Trophoblast cell (in vitro differentiated cells and primary cell): ENCODE measurements around the gene SUCLG2.

Experiments
- DNase-seq, 2 donors: peaks; one replicate each; pipeline ENCODE4 v3.0.0-alpha.2; 2016
- H2AFZ ChIP-seq: 2 replicates; pipeline ENCODE4 v1.6.1; 2013; ENCODE audit warnings: low read length, moderate library complexity, mild to moderate bottlenecking; ENCODE audit not compliant: insufficient read depth, poor library complexity
- H2AK5ac ChIP-seq: 2 replicates; pipeline ENCODE4 v1.6.1; 2013; ENCODE audit warnings: mild to moderate bottlenecking, low read length
- H2BK120ac ChIP-seq: 2 replicates; pipeline ENCODE4 v1.6.1; 2013; ENCODE audit warnings: low read length, mild to moderate bottlenecking, moderate library complexity; ENCODE audit not compliant: insufficient read depth, poor library complexity
- H2BK12ac ChIP-seq: 2 replicates; pipeline ENCODE4 v1.6.1; 2013; ENCODE audit warnings: mild to moderate bottlenecking, low read length, moderate library complexity
- H2BK5ac ChIP-seq: 2 replicates; pipeline ENCODE4 v1.6.1; 2013; ENCODE audit warnings: low read length, low read depth, moderate library complexity, mild to moderate bottlenecking; ENCODE audit not compliant: poor library complexity
- H3K14ac ChIP-seq: 2 replicates; pipeline ENCODE4 v1.6.1; 2013; ENCODE audit warnings: mild to moderate bottlenecking, low read length
- H3K18ac ChIP-seq: 2 replicates; pipeline ENCODE4 v1.6.1; 2013; ENCODE audit warnings: mild to moderate bottlenecking, low read length
- H3K23ac ChIP-seq: 2 replicates; pipeline ENCODE4 v1.6.1; 2013; ENCODE audit warnings: low read length
- H3K27ac ChIP-seq: 2 replicates; pipeline ENCODE4 v1.5.1; 2013; ENCODE audit warnings: low read depth, mild to moderate bottlenecking, inconsistent platforms, low read length, moderate library complexity
- H3K27me3 ChIP-seq: 2 replicates; pipeline ENCODE4 v1.6.1; 2013; ENCODE audit warnings: inconsistent platforms, mild to moderate bottlenecking, low read length, moderate library complexity; ENCODE audit not compliant: insufficient read depth
- H3K36me3 ChIP-seq, 2 experiments: 1 replicate in 1 of 2; 2 replicates in 1 of 2; pipeline ENCODE4 v1.6.1; 2013; ENCODE audit warnings: low read length in 2 of 2, mild to moderate bottlenecking in 2 of 2, moderate library complexity in 1 of 2; ENCODE audit not compliant: insufficient read depth in 2 of 2, control insufficient read depth in 1 of 2
- H3K4ac ChIP-seq: 2 replicates; pipeline ENCODE4 v1.6.1; 2013; ENCODE audit warnings: low read depth, mild to moderate bottlenecking, low read length, moderate library complexity
- H3K4me1 ChIP-seq, 2 experiments: 1 replicate in 1 of 2; 2 replicates in 1 of 2; pipeline ENCODE4 v1.6.1; 2013; ENCODE audit warnings: low read length in 2 of 2, mild to moderate bottlenecking in 2 of 2, moderate library complexity in 1 of 2; ENCODE audit not compliant: insufficient read depth in 2 of 2, control insufficient read depth in 1 of 2
- H3K4me2 ChIP-seq: 2 replicates; pipeline ENCODE4 v1.6.1; 2013; ENCODE audit warnings: inconsistent platforms, mild to moderate bottlenecking, low read length, moderate library complexity
- H3K4me3 ChIP-seq: 2 replicates; pipeline ENCODE4 v1.5.1; 2013; ENCODE audit warnings: mild to moderate bottlenecking, low read depth, low read length, inconsistent platforms
- H3K79me1 ChIP-seq: one replicate; pipeline ENCODE4 v1.6.1; 2013; ENCODE audit warnings: low read length
- H3K79me2 ChIP-seq: 2 replicates; pipeline ENCODE4 v1.6.1; 2013; ENCODE audit warnings: low read length, mild to moderate bottlenecking; ENCODE audit not compliant: control insufficient read depth, insufficient read depth, poor library complexity
- H3K9ac ChIP-seq: 2 replicates; pipeline ENCODE4 v1.6.1; 2013; ENCODE audit warnings: mild to moderate bottlenecking, low read length
- H3K9me3 ChIP-seq: 2 replicates; pipeline ENCODE4 v1.6.1; 2013; ENCODE audit warnings: low read depth, mild to moderate bottlenecking, control low read depth, inconsistent platforms, low read length; ENCODE audit not compliant: insufficient read depth
- H4K12ac ChIP-seq: 2 replicates; pipeline ENCODE4 v1.6.1; 2013; ENCODE audit warnings: low read depth, mild to moderate bottlenecking, low read length, moderate library complexity
- H4K8ac ChIP-seq: 2 replicates; pipeline ENCODE4 v1.6.1; 2013; ENCODE audit warnings: low read depth, mild to moderate bottlenecking, low read length, moderate library complexity
- H4K91ac ChIP-seq: one replicate; pipeline ENCODE4 v1.6.1; 2013; ENCODE audit warnings: low read depth, mild to moderate bottlenecking, low read length, moderate library complexity
- WGBS: extraction: QIAGEN DNeasy Blood & Tissue Kit; methylation state at CpG from one replicate; pipeline ENCODE4 v1.1.7; 2013; ENCODE audit warnings: missing lambda C conversion rate; ENCODE audit not compliant: insufficient read length, insufficient coverage; ENCODE audit errors: extremely low coverage; 5-methylcytosine and 5-hydroxymethylcytosine counted together

SUCLG2 gene

GRCh38 chr3:67453628-67454027 is 200.8 kb downstream of the SUCLG2 start:
- H3K18ac ChIP-seq, result no peak overlapping the region
- no peak for DNase-seq
- H3K23ac ChIP-seq, result no peak overlapping the region
- no peak overlapping the region for H2BK120ac ChIP-seq
- no peaks in the 10 kb centered on the region for H3K79me1 ChIP-seq
- H2BK5ac ChIP-seq, result no peak overlapping the region
- WGBS, result no CpG with 5 or more reads among the region's 3 CpGs
- H2AFZ ChIP-seq, result no peak overlapping the region
- H3K36me3 ChIP-seq, result no peaks in the 10 kb centered on the region
- no peak overlapping the region for H3K4me3 ChIP-seq
- no peaks in the 10 kb centered on the region for H3K27me3 ChIP-seq
- no peak overlapping the region for H3K4me2 ChIP-seq
- no peaks in the 10 kb centered on the region for H3K9me3 ChIP-seq
- no peak overlapping the region for H3K14ac ChIP-seq
- H3K9ac ChIP-seq, result no peak overlapping the region
- H4K8ac ChIP-seq, result no peak overlapping the region
- no peaks in the 10 kb centered on the region for H3K4me1 ChIP-seq
- no peak overlapping the region for H2BK12ac ChIP-seq
- H2AK5ac ChIP-seq, result no peak overlapping the region
- no peak overlapping the region for H4K91ac ChIP-seq
- no peaks in the 10 kb centered on the region for H3K79me2 ChIP-seq
- no peak overlapping the region for H3K27ac ChIP-seq
- no peak overlapping the region for H4K12ac ChIP-seq
- H3K4ac ChIP-seq, result no peak overlapping the region

GRCh38 chr3:67450153-67450552 is 204.3 kb downstream of the SUCLG2 start:
- Histone ChIP-seq H3K4ac (no peak overlapping the region), H3K4me1 (no peaks in the 10 kb centered on the region), H3K4me3 (no peak overlapping the region), H3K23ac (no peak overlapping the region), H3K9me3 (no peaks in the 10 kb centered on the region), H3K9ac (no peak overlapping the region), H3K79me2 (no peaks in the 10 kb centered on the region), H2BK12ac (no peak overlapping the region), H4K8ac (no peak overlapping the region), H4K91ac (no peak overlapping the region), H2BK120ac (no peak overlapping the region), H2AFZ (no peak overlapping the region), H3K14ac (no peak overlapping the region), H3K36me3 (no peaks in the 10 kb centered on the region), H3K27me3 (no peaks in the 10 kb centered on the region), H2BK5ac (no peak overlapping the region), H2AK5ac (no peak overlapping the region), H3K18ac (no peak overlapping the region), H3K27ac (no peak overlapping the region), H3K79me1 (no peaks in the 10 kb centered on the region), H3K4me2 (no peak overlapping the region), H4K12ac (no peak overlapping the region)
- no peak for DNase-seq
- no CpG with 5 or more reads among the region's 4 CpGs for WGBS

GRCh38 chr3:67447393-67447792 is 207.0 kb downstream of the SUCLG2 start:
- Histone ChIP-seq H2BK12ac (no peak overlapping the region), H4K12ac (no peak overlapping the region), H2AFZ (no peak overlapping the region), H3K79me2 (no peaks in the 10 kb centered on the region), H3K4me1 (no peaks in the 10 kb centered on the region), H2BK5ac (no peak overlapping the region), H2BK120ac (no peak overlapping the region), H3K23ac (no peak overlapping the region), H3K27ac (no peak overlapping the region), H3K4ac (no peak overlapping the region), H3K18ac (no peak overlapping the region), H3K9ac (no peak overlapping the region), H4K8ac (no peak overlapping the region), H3K4me3 (no peak overlapping the region), H3K36me3 (no peaks in the 10 kb centered on the region), H3K9me3 (no peaks in the 10 kb centered on the region), H3K79me1 (no peaks in the 10 kb centered on the region), H3K4me2 (no peak overlapping the region), H3K27me3 (no peaks in the 10 kb centered on the region), H2AK5ac (no peak overlapping the region), H3K14ac (no peak overlapping the region), H4K91ac (no peak overlapping the region)
- whole genome bisulfite sequencing, result no CpG with 5 or more reads among the region's 1 CpG
- DNase-seq, result no peak

GRCh38 chr3:67437789-67438188 is 216.6 kb downstream of the SUCLG2 start:
- no peak overlapping the region for H3K4me2 ChIP-seq
- H3K4ac ChIP-seq, result no peak overlapping the region
- H2AFZ ChIP-seq, result no peak overlapping the region
- no peak overlapping the region for H3K4me3 ChIP-seq
- peaks cover 4 to 6% of the 10 kb centered on the region in 2 experiments for H3K4me1 ChIP-seq
- no peak overlapping the region for H3K9ac ChIP-seq
- DNase-seq, result no peak
- no peak overlapping the region for H2BK120ac ChIP-seq
- no peak overlapping the region for H2AK5ac ChIP-seq
- no peaks in the 10 kb centered on the region for H3K79me1 ChIP-seq
- no peak overlapping the region for H3K18ac ChIP-seq
- H3K9me3 ChIP-seq, result no peaks in the 10 kb centered on the region
- no peak overlapping the region for H2BK12ac ChIP-seq
- no peak overlapping the region for H3K27ac ChIP-seq
- H4K12ac ChIP-seq, result no peak overlapping the region
- H3K36me3 ChIP-seq, result no peaks in the 10 kb centered on the region
- no peak overlapping the region for H4K91ac ChIP-seq
- no peak overlapping the region for H3K14ac ChIP-seq
- H3K79me2 ChIP-seq, result no peaks in the 10 kb centered on the region
- H3K23ac ChIP-seq, result no peak overlapping the region
- WGBS, result no CpG with 5 or more reads among the region's 5 CpGs
- H3K27me3 ChIP-seq, result no peaks in the 10 kb centered on the region
- H2BK5ac ChIP-seq, result no peak overlapping the region
- no peak overlapping the region for H4K8ac ChIP-seq
